ENCODE measurements around the gene AUH.

The AUH gene

DNA sequence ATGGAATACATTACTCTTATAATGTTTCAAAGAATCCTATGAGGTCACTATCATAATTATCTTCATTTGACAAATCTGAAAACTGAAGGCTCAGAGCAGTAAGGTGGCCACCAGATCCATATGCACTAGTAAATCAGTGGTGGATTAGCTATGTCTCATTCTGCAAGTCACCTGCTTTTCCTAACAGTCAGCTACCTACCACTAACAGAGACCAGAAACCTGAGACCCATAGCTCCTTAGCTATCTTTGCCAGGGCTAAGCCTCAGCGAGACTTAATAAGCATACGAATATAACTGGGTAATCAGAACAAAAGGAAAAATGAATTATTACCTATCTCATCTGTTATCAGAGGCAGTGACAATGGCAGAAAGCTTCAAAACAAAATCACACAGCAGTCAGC is 118.7 kb downstream of the AUH start:
- DNase-seq, result no peak

GRCh38 chr9:91241909-91242308 is 119.8 kb downstream of the AUH start:
- DNase-seq, result no peak

GRCh38 chr9:91240596-91241165 is 121.0 kb downstream of the AUH start:
- no peak for DNase-seq

- no peak for DNase-seq
Measured at GRCh38 chr9:91239367-91240111, 122.2 kb downstream of the AUH start.

GRCh38 chr9:91234523-91234922 is 127.2 kb downstream of the AUH start:
- no peak for DNase-seq

DNA sequence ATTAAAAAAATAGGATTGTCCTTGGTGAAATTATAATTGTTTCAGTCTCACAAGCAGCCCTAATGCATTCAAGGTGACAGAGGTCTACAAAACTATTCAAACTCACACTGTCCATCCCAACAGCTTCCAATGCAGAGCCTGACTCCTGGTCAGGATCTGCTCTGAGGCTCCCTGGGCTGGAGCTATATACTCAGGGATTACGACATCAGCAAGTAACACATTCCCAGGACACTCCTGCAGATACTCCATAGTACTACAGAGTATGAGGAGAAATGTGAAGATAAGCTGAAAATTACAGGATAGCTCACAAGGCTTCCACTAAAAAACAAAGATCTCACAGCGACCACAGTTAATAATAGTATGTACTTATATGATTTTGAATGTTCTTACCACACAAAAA is 130.1 kb downstream of the AUH start:
- DNase-seq, result no peak

GRCh38 chr9:91223000-91223399 is 138.7 kb downstream of the AUH start:
- DNase-seq, result no peak

- no peak for DNase-seq
Measured at GRCh38 chr9:91222457-91222856, 139.3 kb downstream of the AUH start.

- DNase-seq, result no peak
Measured at GRCh38 chr9:91221332-91221731, 140.4 kb downstream of the AUH start.

GRCh38 chr9:91220491-91221135 is 141.1 kb downstream of the AUH start:
- no peak for DNase-seq

DNA sequence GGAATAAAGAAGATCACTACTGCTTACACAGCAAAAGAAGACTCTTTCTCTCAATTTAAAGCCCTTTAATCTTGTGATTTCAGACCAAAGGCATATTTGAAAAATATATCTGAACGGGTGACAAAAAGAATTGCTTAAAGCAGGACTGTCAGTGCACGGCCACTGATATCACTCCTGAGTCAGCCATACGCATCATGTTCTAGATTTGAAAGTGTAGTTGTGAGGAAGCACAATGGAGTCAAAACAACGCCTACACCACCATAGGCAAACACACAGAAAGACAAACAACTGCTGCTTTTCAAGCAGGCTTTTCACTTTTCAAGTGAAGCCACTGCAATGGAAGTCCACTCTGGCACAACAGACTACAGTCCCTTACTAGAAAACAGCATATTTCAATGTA is 141.7 kb downstream of the AUH start:
- DNase-seq, result no peak

DNA sequence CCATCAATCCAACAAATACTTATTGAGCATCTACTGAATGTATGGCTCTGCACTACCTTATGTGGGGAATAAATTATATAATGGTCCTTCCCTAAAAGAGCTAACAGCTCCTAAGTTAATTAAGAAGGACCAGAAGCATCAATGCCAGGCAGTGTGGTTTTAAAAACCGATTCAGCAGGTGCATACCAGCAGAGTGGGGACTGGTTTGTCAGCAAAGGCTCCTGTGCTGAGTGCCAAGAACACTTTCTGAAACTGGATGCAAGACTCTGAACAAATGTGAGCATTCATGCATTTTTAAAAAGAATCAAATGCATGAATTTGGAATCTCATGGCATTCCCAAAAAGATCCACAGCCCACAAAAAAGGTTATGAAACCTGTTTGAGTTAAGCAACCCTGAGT is 142.2 kb downstream of the AUH start:
- DNase-seq, result peak in 1 of 2 donors; percentile 24

- DNase-seq, result no peak
Measured at GRCh38 chr9:91217388-91217787, 144.3 kb downstream of the AUH start.

GRCh38 chr9:91214867-91215266 is 146.9 kb downstream of the AUH start:
- DNase-seq, result no peak

DNA sequence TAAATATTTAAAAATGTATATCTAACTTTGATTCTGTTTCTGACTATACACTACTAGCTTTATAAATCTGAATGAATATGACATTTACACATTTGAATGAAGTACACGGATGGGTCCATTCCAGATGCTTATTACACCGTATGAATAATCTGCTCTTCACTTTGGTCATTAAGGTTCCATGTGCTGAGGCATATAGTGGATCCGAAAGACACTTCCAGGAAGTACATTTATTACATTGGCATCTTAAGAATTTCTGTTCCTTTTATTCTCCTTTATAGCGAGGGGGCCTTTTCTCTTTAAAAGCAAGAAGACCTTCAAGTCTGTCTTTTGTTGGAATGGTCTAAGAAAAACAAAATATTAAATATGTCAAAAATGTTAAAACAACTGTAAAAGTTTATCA is 147.6 kb downstream of the AUH start:
- DNase-seq, result no peak

DNA sequence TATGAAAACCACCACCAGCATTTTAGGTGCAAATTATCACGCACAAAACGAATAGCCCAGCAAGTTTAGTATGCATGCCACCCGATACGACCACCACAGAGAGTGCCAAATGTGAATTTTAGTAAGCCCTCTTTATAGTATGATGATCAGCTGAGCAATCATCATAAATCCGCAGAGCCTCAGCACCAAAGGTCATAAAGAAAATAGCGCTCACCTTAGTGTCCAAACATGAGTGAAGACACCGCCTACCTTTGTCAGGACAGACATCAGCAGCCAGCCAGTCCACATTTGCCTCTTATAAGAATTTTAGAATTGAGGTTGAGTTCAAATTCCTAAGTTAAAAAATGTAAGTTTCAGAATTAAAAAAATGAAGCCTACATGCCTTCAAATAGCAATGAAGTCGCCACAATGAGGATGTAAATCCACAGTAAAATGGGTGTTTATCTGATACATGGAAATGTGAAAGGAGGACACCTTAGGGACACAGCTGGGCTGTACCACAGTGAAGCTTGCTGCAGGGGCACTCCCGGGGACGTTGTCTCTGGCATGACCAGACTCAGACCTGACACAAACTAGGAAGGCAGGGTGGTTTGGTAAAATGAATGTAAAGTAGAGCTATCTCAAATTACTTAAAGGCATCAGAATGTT is 149.0 kb downstream of the AUH start:
- no peak for DNase-seq

DNA sequence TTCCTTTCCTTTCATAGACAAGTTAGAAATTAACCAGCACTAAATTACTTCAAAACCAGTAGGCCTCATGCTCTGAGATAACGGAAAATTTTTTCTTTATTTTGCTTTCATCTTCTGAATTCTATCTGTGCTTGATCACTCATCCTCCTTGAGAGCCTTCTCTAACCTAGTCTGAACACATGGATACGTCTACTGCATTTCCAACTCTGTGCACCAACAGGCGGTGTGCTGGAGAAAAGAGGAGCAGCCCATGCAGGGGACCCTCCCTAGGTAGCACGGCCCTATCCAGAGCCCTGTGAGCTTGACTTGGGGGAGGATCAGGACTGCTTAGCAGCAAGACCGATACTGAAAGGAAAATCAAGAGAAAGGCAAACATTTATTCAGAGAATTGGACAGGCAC is 149.8 kb downstream of the AUH start:
- no peak for DNase-seq

- DNase-seq, result no peak
Measured at GRCh38 chr9:91211414-91211813, 150.3 kb downstream of the AUH start.

DNA sequence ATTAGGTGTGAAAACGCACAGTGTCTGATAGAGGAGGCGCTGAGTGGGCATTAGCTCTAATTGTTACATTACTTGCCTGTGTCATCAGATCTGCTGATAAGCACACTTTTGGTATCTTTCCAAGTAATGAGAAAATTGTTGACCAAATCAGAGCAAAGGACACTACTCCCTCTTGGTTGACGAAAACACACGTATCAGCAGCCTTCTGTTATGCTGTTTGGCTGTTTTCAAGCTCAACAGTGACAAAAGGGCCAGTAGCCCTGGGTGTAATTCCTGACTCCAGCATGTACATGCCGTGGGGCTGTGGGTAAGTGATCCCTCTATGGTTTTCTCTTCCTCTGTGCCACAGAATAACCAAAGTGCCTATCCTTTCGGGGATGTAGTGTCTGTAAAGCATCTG is 151.4 kb downstream of the AUH start:
- DNase-seq, result no peak

DNA sequence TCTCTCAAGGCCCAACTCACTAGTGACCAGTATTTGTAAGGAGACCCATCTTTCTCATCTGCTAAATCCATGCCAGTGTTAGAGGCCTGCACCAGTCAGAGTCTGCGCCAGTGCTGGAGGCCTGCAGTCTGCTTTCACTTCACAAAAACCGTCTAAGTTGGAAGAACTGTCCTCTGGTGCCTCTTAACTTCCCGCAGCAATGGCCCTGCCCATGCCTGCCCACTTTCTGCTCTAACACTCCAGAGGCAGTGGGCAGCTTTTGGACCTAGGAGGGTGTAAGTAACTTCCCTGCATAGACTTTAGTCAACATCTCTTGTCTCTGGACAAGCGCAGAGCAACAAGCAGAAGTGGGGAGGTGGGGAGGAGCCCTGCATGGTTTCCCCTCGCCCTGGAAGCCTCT is 152.9 kb downstream of the AUH start:
- DNase-seq, result no peak

DNA sequence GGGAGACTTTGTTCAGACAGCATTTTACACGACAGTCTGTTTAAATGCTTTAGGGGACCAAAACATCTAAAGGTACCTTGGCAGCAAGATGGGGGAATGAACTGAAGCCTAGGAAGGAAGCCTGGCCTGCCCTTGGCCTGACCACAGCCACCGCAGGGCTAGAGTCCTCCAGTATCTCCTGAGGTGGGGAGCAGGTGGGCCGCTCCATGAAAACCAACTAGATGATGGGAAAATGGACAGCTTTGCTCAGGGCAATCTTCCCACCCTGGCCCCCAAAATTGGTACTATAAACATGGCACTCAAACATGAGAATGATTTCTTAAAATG is 153.3 kb downstream of the AUH start:
- no peak for DNase-seq

GRCh38 chr9:91207729-91208418 is 153.8 kb downstream of the AUH start:
- DNase-seq, result no peak

DNA sequence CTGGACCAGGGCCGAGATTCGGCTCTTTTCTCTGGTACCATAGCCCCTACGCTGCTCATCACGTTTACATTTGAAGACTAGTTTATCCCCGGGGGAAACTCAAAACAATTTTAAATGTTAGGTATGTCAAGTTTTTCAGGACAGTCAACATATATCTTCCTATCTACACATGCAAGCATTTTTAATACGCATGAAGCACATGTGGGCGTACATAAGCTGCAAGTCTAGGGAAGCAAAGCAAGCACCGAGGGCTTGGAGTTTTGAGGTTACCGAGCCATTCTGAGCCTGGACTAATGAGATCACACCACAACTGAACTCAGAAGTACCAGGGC is 154.4 kb downstream of the AUH start:
- no peak for DNase-seq

DNA sequence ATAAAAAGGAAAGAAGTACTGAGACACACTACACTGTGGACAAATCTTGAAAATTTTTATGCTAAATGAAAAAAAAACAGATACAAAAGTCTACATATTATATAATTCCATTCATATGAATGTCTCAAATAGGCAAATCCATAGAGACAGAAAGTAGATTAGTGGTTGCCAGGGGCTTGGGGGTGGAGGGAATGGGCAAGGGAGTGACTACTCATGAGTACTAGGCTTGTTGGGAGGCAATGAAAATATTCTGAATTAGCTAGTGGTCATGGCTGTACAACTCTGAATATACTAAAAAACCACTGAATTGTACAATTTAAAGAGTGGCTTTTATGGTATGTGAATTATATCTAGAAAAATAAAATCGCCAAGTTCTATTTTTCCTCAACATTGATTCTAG is 154.9 kb downstream of the AUH start:
- DNase-seq, result no peak

Data from hippocampal formation (tissue), 2 donors.